Measurements from ENCODE around the gene ACP5. TPM values are rescaled to one million over a fixed set of nuclear protein-coding genes. Genes with fewer than 3 reads are reported as not detected.

The ACP5 gene
- 0.09 TPM in 2 replicates for total RNA-seq

DNA sequence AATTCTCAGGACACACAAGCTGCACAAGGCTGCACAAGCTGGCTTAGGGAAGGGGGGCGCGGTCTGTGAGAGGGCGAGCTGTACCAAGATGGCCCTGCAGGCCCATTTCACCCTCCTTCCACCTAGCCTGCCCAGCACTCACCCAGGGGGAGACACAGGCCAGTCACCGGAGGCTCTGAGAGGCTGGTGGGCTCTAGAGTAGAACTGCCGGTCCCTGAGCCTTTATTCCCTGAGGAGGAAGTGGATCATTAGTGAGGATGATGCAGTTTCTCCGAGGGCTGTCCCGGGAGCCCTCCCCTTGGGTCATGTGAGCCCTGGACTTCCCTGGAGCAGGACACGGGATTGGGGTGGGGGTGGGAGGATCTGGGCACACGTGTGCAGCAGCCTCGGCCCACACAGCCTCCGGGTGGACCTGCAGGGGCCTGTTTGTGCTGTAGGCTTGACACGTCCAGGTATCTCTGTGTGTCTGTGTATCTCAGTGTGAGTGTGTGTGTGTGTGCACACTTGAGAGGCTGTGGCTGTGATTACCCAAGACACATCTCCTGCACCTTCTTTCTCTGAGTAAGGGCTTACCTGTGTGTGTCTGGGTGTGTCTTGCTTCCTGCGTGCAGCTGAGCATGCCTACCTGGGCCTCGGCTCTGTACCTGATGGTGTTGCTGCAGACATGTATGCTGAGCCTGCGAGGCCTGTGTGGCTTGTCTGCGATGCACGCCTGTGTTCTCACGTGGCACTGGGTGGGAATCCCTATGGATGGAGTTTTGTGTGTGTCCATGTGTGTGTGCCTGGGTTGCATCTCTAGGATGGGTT, at the start of gene ACP5:
Gene ACP5, minus strand, starts transcription at position 195 of the 807 bp plus-strand sequence. CDS start 328 bp downstream, outside the sequence.

DNA sequence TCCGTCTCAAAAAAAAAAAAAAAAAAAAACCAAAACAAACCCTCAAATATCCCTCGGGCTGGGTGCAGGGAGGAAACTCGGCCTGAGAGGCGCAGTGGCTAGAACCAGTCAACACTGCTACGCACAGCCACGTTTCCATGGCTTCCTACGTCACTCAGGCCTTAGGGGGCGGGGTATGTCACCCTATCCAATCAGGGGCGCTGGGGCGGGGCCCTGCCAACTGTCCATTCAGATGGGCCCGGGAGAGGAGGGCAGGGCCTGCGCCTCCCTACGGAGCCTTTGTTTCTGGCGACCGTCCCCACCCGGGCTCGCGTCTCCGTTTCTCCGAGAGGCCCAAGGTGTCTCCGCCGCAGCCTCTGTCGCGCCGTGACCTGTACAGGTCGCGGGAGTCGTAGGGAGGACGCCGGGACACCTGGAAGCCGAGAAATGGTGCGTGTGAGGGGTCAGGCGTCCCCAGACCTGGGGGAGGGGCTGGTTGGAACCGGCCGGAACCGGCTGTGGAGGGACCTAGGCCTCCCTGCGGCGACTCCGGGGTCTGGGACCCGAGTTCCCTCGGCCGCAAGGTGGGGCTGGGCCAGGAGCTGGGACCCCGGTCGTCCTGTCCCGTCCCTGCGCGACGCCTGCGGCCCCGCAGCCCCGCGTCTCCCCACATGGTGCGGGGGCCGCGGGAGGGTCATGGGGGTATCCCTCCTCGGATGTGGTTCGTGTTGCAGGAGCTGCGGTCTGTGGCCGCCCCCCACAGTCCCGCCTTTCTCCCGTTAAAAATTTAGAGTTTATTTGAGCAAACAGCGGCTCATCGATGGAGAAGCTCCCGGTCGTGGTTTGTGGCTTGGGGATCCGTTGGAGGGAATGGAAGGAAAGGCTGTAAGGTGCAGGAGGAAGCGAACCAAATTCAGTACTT, 20.0 kb upstream of the ACP5 start, which contains the start of gene ZNF627:
Gene ZNF627, plus strand, starts transcription at position 282 of the 901 bp plus-strand sequence. Its CDS starts 145 bp downstream, at position 427.

DNA sequence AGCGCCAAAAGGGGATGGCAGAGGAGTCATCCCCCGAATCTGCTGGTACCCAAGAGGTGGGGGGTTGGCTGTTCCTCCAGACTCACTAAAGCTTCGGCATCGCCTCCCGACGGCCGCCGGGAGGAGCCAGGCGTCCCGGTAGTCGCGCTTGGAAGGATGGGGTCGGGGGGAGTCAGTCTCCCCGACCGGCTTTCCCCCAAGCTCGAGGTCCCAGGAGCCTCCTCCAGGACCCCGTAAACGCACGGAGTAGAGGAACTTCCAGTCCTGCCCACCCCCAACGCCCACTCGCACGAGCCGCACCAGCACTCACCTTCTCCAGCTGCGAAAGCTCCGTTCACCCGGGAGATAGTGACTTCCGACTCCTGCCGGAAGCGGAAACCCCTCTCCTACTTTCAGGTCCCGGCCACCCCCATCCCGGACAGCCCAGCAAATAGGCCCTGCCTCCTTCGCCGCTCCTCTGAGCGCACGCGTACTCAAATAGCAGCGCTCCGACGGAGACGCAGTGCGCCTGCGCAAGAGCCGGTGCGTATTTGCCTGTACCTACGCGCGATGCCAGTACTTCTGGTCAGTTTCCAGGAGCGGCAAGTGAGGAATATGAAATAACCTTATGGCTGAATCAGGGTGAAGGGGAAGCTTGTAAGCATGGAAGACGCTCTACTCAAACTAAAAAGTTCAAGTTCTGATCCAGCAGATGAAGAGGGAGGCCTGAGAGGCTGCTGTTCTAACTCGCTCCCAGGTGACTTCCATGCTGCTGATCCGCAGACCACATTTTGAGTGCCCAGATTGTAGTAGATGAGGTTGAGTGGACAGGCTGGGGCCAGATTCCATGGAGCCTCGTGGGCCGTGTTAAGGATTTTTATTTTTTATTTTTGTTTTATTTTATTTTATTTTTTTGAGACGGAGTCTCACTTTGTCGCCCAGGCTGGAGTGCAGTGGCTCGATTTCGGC, 18.3 kb downstream of the ACP5 start, which contains the start of gene ELOF1:
Gene ELOF1, minus strand, starts transcription at position 350 of the 948 bp plus-strand sequence. CDS start 4,883 bp downstream, outside the sequence.

DNA sequence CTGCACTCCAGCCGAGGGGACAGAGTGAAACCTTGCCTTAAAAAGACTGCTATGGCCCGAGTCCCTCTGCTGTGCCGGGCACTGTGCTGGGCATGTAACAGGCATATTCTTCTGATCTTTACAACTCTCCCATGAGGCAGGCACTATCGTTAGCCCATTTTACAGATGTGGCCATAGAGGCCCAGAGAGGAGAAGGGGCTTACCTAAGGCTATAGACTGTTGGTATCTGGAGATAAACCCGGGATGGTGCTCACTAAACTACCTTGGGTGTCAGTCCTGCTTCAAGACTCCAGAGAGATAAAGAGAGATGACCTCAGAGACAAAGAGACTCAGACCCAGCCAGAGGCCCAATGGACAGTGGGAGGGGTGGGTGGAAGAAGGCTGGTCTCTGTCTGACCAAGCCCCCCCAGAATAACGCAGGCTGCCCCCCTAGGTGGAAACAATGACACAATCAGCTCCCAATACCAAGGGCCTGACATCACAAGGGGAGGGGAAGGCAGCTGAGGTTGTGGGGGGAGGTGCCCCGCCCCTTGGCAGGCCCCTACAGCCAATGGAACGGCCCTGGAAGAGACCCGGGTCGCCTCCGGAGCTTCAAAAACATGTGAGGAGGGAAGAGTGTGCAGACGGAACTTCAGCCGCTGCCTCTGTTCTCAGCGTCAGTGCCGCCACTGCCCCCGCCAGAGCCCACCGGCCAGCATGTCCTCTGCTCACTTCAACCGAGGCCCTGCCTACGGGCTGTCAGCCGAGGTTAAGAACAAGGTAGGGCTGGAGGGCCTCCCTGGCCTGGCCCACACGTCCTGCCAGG, 39.0 kb downstream of the ACP5 start, which contains the start of gene CNN1:
Gene CNN1, plus strand, starts transcription at position 620 of the 805 bp plus-strand sequence. Its CDS starts 77 bp downstream, at position 697.

DNA sequence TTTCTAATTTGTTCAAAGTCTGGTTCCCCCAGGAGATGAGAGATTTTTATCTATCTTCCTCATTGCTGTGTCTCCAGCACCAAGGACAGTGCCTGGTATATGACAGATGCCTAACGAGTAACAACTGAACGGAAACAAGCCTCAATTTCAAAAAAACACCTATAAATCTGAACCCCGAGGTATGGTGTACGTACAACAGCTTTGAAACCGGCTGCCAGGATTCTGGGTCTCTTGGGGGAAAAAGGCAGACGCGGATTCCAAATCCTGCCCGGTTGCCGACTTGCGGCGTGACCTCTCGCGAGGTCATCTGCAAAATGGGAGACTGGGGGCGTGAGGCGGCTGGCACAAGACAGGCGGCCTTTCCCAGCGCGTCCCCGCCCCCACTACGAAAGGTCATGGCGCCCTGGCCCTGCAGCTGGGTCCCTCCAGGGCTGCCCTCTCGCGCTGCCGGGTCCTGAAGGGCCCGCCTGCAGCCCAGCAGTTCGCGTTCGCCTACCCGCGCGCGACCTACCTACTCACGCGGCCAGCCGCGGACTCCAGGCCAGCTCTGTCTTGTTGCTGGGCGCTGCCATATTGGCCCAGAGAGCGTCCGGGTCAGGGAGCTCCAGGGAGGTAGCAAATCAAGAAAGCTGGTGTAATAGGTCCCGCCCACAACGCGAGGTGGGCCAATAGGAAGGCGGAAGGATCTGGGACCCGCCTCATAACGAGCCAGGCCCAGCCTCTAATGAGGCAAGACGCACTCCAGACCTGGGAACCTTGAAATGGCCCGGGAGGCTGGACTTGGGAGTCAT, 48.7 kb downstream of the ACP5 start, which contains the start of gene ECSIT:
Gene ECSIT, minus strand, starts transcription at position 584 of the 791 bp plus-strand sequence. CDS start 9,964 bp downstream, outside the sequence.

Other genes starting within 250 kb of the ACP5 start
- 35.7 and 42.8 TPM in 2 replicates for gene RAB3D, start 238.0 kb downstream of the ACP5 start, total RNA-seq
- 54.2 and 67.8 TPM in 2 replicates for gene TMEM205, start 231.4 kb downstream of the ACP5 start, total RNA-seq
- gene CCDC159, start 231.1 kb downstream of the ACP5 start, total RNA-seq = 8.3 and 11.1 TPM in 2 replicates
- gene PLPPR2, start 222.2 kb downstream of the ACP5 start, total RNA-seq = 6.7 and 8.4 TPM in 2 replicates
- gene SWSAP1, start 203.0 kb downstream of the ACP5 start, total RNA-seq = 0.56 and 0.72 TPM in 2 replicates
- gene EPOR, start 193.3 kb downstream of the ACP5 start, total RNA-seq = 6.3 and 6.7 TPM in 2 replicates
- 0.27 and 1.5 TPM in 2 replicates for gene RGL3, start 158.3 kb downstream of the ACP5 start, total RNA-seq
- 0.09 and 0.28 TPM in 2 replicates for gene ODAD3, start 142.5 kb downstream of the ACP5 start, total RNA-seq
- 109 and 151 TPM in 2 replicates for gene PRKCSH, start 142.0 kb downstream of the ACP5 start, total RNA-seq
- gene ELAVL3, start 96.6 kb downstream of the ACP5 start, total RNA-seq = not detected in 2 replicates
- gene ZNF653, start 71.8 kb downstream of the ACP5 start, total RNA-seq = 5.2 and 6.3 TPM in 2 replicates
- 30.2 and 44.1 TPM in 2 replicates for gene ECSIT, start 48.5 kb downstream of the ACP5 start, total RNA-seq
- gene CNN1, start 38.8 kb downstream of the ACP5 start, total RNA-seq = 2.0 and 6.9 TPM in 2 replicates
- gene ELOF1, start 18.4 kb downstream of the ACP5 start, total RNA-seq = 23.4 and 24.9 TPM in 2 replicates
- 18.7 and 21.2 TPM in 2 replicates for gene ZNF627, start 19.8 kb upstream of the ACP5 start, total RNA-seq
- 5.5 TPM in 2 replicates for gene ZNF823, start 161.3 kb upstream of the ACP5 start, total RNA-seq
- gene ZNF441, start 189.4 kb upstream of the ACP5 start, total RNA-seq = 6.1 and 7.3 TPM in 2 replicates
- 0.90 and 2.4 TPM in 2 replicates for gene ZNF491, start 220.9 kb upstream of the ACP5 start, total RNA-seq
- gene ZNF440, start 236.6 kb upstream of the ACP5 start, total RNA-seq = 6.9 and 8.6 TPM in 2 replicates

Measured in endothelial cell of coronary artery (primary cell).